ENCODE results near the gene DTNBP1.

- TF ChIP-seq CTCF (conservative IDR thresholded peaks at IDR 0.05) (no peak), ZFX (IDR thresholded peaks at IDR 0.05) (no peak)
Measured at GRCh38 chr6:15570171-15570570, 92.7 kb downstream of the DTNBP1 start.
